GM19240 (cell line): ENCODE data around the gene FCSK.
A peak's percentile ranks its signal among the peaks of the same experiment; 100 is the strongest.
"Not testable (repeated sequence)": the region's sequence is repeated elsewhere in the genome, so short reads cannot be mapped to it uniquely, and the experiment has no call there.

Experiments used
- DNase-seq: peaks from one replicate; pipeline ENCODE4 v3.0.0; 2011; ENCODE audit warnings: low spot score; ENCODE audit not compliant: insufficient read length

FCSK gene

DNA sequence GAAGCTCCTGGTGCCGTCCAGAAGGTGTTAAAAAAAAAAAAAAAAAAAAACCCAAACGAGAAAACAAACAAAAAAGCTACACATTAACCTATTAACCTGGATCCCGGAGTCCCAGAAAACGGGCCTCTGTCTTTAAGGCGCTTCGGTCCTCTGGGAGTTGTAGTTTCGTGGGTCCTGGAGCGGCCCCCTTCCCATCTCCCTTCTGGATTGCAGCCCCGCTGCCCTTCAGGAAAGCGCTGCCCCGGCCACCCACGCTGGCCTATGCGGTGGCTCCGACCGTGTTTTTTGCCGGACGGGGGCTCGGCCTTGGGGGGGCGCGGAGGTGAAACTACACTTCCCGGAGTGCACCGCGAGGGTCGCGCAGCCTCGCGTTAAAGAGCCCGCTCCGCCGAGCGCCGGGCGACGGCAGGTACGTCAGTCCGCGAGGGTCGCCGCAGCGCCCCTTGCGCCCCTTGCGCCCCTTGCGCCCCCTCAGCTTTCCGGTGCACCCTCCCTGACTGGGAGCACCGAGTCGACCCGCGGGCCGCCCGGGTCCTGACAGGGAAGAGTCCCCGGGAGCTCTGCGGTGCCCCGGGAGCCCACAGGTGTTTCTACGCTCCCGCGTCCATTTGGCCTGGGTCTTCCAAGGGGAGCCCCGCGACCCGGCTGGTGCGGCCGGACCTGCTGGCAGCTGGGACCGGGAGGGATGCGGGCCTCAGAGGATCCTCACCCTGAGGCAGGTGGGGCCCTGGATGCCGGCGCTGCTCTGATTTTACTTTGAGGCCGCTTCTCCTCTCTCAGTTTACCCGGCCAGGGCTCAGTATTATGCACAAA lies at the start of gene FCSK:
Gene FCSK (plus strand): TSS at position 374 of the 813 bp plus-strand sequence. CDS start 8,596 bp downstream, outside the sequence.
- peak; percentile 93 for DNase-seq

GRCh38 chr16:70406104-70406503 lies 48.3 kb upstream of the FCSK start:
- not testable (repeated sequence) for DNase-seq

- no peak for DNase-seq
Measured at GRCh38 chr16:70407811-70408274, 46.6 kb upstream of the FCSK start.

DNA sequence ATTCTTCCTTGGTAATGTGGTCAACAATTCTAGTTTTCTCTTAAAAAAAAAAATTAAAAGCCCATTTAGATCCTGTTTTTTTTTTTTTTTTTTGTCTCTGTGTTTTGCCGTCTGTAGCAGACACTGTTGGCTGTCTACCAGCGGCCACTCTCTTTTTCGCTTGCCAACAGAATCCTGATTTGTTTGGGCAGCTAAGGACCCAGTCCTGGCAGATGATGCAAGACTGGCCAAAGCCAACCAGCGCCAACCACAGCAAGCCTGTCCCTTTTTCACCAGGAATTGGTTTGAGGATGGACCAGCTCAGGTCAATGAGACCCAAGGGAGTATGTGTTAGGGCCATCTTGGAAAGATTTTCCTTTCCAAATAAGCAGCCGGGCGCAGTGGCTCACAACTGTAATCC lies 43.7 kb upstream of the FCSK start:
- no peak for DNase-seq

- DNase-seq = no peak
Measured at GRCh38 chr16:70412385-70412784, 42.0 kb upstream of the FCSK start.

DNA sequence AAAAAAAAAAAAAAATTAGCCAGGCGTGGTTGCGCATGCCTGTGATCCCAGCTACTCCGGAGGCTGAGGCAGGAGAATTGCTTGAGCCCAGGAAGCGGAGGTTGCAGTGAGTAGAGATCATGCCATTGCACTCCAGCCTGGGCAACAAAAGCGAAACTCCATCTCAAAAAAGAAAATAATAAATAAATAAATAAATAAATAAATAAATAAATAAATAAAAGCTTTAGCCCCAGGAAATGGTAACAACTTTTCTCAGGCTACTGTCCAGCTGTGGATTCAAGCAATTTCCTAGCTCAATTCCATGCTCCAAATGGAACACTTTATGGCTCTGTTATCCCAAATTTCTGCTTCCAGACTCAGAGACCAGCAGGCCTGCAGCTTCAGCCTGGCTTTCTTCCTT lies 40.8 kb upstream of the FCSK start:
- not testable (repeated sequence) for DNase-seq

DNA sequence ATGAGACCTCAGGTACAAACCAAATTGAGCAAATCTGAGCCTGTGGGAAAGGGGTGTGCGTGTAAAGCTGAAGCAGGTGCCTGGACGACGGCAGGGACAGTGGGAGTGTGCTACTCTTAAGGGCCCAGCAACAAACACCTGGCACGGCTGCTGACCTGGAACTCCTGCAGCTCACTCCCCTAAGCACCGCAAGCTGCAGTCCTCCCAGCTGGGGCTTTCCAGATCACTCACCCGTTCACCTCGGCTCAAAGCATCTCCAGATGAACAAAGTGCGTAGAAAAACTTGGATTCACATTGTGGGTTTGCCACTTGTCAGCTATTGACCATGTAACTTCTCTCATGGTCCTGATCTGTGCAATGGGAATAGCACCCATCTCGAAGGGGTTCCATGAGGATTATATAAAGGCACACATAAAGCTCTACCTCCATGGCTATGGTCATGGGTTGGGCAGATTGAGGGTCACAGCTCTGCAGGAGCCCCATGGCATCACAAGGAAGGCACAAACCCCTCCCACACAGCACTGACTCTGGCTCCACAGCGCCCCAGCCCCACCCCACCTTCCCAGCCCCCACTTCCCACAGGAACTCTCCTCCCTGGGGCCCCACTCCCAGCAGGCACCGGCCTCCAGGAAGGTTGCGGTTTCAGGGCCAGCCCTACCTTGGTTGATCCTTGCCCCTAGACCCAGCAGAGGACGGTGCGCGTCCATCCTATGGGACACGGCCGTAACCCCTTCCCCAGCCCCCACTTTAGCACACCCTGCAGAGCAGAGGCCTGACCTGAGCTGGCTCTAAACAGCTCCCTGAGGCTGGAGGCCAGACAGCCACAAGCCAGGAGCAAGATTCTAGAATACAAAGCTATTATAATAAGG lies 37.4 kb upstream of the FCSK start:
- DNase-seq = peak; percentile 40

GRCh38 chr16:70417661-70418060 lies 36.7 kb upstream of the FCSK start:
- no peak for DNase-seq

- DNase-seq = no peak
Measured at GRCh38 chr16:70418274-70418992, 36.0 kb upstream of the FCSK start.

GRCh38 chr16:70418993-70419318 lies 35.4 kb upstream of the FCSK start:
- no peak for DNase-seq

DNA sequence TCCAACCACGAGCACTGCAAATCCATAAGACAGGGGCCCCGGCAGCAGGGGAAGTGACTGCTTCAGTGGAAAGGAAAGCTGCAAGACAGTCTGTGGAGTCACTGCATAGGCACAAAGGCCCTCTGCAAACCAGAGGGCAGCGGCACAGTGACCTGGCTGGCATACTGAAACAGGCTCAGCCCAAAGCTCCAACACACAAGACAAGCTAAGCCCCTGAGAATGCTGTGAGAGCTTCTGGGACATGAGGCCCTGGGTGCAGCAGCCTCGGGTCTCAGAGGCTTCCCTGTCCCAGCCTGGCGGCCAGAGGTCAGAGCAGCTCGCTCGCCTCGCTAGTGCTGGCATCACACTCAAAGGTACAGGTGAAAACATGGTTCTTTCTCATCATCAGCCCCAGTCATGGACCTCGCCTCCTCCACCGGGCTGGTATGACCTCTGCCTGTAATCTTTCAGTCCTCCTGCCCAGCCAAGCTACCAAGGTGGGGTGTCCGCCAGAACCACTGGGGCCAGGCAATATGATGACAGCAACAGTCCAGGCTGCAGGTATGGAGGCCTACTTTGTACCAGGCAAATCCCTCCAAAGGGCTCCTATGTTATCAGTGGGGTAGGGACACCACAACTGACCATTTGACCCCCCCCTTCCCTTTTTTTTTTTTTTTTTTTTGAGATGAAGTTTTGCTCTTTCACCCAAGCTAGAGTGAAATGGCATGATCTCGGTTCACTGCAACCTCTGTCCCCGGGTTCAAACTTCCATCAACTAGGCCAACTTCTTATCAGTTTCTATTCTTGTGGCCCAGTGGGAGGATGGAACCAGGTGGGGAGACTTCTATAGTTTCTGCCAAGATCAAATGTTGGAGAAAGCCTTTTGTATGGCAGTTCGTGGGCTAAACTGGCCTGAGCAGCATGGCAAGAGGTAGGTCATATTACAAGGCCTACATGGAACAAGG lies 34.7 kb upstream of the FCSK start:
- no peak for DNase-seq

DNA sequence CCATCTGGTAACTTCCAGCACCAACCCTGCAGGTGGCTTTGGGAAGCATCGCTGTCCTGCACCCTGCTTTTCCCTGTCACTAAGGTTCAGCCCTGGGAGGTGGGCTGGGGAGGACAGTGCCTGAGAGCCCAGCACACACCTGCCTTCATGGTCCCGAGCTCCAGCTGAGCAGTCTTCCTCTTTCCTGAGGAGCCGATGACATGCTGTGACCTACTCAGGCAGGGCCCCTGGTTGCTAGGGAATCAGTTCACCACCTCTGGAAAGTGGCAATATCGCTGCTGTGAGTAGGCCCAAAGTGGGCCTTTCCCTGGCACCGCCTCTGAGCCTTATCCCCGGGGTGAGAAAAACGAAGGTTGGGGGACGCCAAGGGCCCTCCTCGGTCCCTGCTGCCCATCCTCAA lies 33.4 kb upstream of the FCSK start:
- no peak for DNase-seq

GRCh38 chr16:70421473-70422311 lies 32.7 kb upstream of the FCSK start:
- no peak for DNase-seq

DNA sequence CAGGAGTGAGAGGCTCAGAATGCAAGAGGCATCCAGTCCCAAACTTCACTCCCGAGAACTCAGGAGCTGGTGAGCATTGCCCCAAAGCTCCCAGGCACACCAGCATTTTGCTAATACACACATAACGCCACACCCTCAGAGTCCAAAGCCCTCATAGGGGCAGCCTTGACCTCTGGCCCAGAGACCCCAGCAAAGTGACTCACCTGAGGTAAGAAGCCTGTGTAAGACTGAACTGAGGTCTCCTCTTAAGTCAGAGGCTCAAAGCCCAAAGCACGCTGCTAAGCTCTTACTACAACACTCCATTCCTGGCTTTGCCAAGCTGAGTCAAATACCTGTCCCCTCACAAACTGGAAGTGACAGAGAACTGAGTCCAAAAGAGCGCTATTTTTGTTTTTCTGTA lies 31.9 kb upstream of the FCSK start:
- DNase-seq = no peak

GRCh38 chr16:70427786-70428177 lies 26.6 kb upstream of the FCSK start:
- no peak for DNase-seq

DNA sequence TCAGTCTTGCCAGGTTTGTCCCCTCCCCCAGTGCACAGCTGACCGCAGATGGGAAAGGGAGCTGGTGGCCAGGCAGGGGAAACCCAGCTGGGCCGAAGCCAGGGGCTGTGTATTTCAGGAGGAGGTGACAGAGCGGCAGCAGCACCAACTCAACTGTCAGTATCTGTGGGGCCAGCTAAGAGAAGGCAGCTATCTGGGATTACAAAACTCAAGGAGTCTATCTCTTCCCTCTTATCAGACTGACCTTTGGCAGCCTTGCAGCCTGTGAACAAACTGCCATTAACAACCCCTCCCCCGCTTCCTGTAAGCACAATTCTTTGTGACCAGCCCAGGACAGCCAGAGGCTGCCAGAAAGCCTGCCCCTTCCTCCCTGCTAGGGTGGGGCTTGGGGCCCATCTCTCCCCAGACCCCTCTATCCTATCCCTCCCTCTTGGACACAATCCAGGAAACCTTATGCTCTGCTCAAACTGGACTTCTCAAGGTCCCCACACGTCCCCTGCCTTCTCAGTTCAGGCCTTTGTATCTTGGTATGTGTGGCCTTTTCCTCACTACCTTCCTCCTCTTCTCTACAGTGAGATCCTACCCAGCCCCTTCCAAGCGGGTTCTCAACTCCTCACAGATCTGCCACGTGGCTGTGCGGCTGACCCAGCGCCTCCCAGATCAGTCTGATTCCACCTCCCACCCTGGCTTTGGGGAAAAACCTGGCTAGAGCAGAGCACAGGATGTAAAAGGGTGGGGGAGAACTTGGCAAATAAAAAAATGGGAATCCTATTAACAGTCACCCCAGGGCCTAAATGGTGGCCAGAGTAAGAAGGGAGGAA lies 26.0 kb upstream of the FCSK start:
- DNase-seq = no peak

- no peak for DNase-seq
Measured at GRCh38 chr16:70429888-70430666, 24.3 kb upstream of the FCSK start.
